HG02970 (cell line): ENCODE data around the gene ZNF639.
"Not testable (repeated sequence)": the region's sequence is repeated elsewhere in the genome, so short reads cannot be mapped to it uniquely, and the experiment has no call there.

ENCODE experiments used
- ATAC-seq: cut with Tn5 transposase; IDR thresholded peaks from one replicate; pipeline ENCODE4 v1.9.1; 2021; ENCODE audit warnings: mild to moderate bottlenecking, moderate library complexity, moderate number of reproducible peaks; ENCODE audit not compliant: unreplicated experiment, low FRiP score

ZNF639 gene

GRCh38 chr3:179322286-179323196 is at the start of gene ZNF639:
Gene ZNF639, plus strand, starts transcription at chr3:179323031. Its CDS starts 5,263 bp downstream, at chr3:179328294.
- ATAC-seq: peak; percentile 85

DNA sequence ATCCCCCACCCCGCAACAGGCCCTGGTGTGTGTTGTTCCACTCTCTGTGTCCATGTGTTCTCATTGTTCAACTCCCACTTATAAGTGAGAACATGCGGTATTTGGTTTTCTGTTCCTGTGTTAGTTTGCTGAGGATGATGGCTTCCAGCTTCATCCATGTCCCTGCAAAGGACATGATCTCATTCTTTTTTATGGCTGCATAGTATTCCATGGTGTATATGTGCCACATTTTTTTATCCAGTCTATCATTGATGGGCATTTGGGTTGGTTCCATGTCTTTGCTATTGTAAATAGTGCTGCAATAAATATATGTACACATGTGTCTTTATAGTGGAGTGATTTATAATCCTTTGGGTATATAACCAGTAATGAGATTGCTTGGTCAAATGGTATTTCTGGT is 48.4 kb upstream of the ZNF639 start:
- not testable (repeated sequence) for ATAC-seq

GRCh38 chr3:179276001-179276400 is 46.8 kb upstream of the ZNF639 start:
- no peak for ATAC-seq

GRCh38 chr3:179276743-179277142 is 46.1 kb upstream of the ZNF639 start:
- ATAC-seq: no peak

DNA sequence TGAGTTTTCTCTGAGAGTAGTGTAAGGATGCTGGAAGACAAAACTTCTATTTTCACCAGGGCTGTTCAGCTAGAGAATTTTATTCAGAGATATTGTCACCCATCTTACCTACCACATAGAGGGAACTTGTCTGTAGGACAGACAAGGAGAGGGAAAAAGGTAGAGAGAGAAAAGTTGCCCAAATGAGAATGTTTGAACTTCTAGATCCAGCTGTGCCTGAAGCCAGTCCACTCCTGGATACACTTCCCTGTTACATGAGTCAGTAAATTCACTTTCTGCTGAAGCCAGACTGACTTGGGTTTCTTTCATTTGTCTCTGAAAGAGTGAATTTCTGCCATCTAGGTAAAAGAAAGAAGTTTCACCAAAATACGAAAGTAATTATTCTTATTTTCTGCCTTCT is 44.7 kb upstream of the ZNF639 start:
- ATAC-seq: no peak

DNA sequence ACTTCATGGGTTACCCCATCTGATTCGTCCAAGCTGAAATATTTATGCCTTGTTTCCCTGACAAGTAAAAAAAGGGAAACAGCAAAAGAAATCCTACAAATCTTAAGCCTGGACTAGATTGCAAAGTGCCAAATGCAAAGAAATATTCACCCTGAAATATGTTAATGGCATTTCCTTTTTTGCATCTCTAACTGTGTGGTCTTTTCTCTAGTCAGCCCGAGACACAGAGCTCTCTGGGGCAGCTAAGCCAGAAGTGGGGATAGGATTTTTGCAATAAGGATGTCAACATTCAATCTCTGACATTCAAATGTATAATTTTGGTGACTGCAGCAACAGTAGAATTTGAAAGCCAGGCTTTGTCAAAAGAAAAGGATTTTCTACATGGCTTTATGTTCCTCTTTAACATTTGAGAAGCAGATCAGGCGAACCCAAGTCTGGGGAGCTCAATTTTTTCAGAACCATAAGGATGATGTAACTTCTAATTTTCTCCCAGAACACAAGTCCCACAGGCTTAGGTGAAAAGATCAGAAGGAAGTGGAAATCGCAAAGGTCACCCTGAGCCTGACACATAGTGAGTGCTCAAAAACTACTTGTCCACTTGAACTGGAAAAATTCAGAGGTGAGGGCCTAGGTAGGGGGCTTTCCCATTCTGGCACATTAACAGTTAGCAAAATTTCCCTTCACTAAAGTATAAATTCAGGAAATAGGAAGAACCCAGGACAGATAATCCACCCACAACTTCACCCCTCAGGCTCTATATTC is 43.7 kb upstream of the ZNF639 start:
- ATAC-seq: no peak

- no peak for ATAC-seq
Observed at GRCh38 chr3:179279837-179280236, 43.0 kb upstream of the ZNF639 start.

GRCh38 chr3:179281825-179282224 is 41.0 kb upstream of the ZNF639 start:
- ATAC-seq: no peak

DNA sequence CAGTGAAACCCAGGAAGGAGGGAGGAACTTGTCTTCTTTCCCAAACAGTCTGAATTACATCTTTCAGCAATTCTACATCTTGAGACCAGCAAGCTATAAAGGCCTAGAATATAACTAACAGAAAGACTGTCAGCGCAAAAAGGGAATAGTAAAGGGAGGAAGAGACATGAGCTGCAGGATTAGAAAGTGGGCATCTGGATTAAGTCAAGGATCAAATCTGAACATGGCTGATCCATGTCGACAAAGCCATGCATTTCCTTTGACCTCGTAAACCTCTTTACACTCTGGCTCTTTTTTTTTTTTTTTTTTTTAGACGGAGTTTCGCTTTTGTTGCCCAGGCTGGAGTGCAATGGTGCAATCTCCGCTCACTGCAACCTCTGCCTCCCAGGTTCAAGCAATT is 36.5 kb upstream of the ZNF639 start:
- no peak for ATAC-seq

GRCh38 chr3:179288845-179289244 is 34.0 kb upstream of the ZNF639 start:
- no peak for ATAC-seq

- no peak for ATAC-seq
Observed at GRCh38 chr3:179289295-179289694, 33.5 kb upstream of the ZNF639 start.

GRCh38 chr3:179292450-179292849 is 30.4 kb upstream of the ZNF639 start:
- ATAC-seq: no peak

DNA sequence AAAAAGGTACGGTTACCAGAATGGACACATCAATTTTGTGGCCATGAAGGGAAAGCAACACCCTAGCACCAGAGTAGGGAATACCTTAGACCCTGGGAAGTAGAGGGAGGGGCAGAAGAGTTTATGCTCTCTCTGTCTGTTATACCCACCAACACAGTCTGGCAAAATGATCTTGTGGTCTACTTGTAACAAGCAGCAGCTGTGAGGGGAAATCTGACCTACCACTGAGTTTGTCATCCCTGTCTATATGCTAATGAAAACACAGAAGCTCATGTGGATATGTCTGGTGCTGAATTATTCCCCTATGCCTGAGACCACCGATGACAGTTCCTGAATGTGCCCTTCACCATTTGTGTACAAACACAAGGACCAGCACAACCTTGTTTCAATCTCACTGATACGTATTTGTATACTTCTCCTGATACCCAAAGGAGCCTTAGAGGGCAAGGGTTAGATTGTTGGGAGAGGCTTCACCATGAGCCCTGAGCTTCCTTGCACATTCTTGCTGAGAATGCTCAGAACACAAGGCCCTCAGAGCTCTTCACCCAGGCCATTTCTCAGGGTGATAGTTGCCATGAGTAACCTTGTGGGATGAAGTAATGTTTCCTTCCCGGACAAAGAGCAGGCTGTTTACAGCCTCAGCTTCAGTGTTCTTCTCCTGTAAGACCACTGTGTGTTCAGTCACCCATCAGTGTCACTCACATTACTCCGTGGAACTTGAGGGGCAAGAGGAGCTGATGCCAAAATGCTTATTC is 24.7 kb upstream of the ZNF639 start:
- ATAC-seq: no peak

DNA sequence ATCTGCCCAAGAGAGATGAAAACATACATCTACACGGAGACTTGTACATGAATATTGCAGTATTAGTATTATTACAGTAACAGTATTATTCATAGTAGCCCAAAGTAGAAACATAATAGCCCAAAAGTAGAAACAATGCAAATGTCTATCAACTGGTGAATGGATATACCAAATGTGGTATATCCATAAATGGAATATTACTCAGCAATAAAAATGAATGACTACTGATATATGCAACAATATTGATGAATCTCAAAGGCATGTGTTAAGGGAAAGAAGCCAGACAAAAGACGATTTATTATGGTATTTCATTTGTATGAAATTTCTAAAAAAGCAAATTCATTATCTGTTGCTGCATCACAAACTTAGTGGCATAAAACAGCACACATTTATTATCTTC is 23.5 kb upstream of the ZNF639 start:
- no peak for ATAC-seq

DNA sequence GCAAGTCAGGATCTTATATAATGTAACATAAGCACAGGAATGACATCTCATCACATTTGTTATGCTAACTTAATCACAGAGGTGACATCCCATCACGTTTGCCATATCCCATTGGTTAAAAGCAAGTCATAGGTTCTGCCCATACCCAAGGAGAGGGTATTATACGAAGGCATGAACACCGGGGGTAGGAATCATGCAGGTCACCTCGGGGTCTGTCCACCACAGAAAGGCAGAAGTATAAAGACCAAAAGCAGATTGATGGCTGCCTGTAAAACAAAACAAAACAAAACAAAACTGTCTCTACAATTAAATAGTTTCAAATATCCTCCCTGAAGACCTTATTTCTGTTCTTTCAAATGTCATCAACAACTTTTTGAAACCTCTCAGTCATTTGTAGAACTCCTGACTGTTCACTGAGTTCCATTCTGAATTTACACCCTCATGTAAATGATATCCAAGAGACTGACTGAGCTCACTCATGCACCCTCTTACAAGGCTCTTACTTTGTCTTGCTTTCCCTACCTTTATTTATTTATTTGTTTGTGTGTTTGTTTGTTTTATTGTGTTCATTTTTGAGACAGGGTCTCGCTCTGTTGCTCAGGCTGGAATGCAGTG is 22.7 kb upstream of the ZNF639 start:
- no peak for ATAC-seq

- no peak for ATAC-seq
Observed at GRCh38 chr3:179301645-179302044, 21.2 kb upstream of the ZNF639 start.

- no peak for ATAC-seq
Observed at GRCh38 chr3:179302111-179302510, 20.7 kb upstream of the ZNF639 start.

GRCh38 chr3:179304605-179305004 is 18.2 kb upstream of the ZNF639 start:
- ATAC-seq: no peak

GRCh38 chr3:179307362-179307761 is 15.5 kb upstream of the ZNF639 start:
- ATAC-seq: not testable (repeated sequence)

GRCh38 chr3:179308001-179308400 is 14.8 kb upstream of the ZNF639 start:
- no peak for ATAC-seq
